Measurements from ENCODE around the gene ADAM11. TPM values are rescaled to one million over a fixed set of nuclear protein-coding genes. Genes with fewer than 3 reads are reported as not detected.

ADAM11 gene
- total RNA-seq, result 0.19 and 0.36 TPM in 2 replicates

GRCh38 chr17:44758414-44759085 is at the start of gene ADAM11:
TSS of gene ADAM11 (plus strand) at chr17:44758988. CDS start at chr17:44759200, 212 bp downstream.

GRCh38 chr17:44829523-44830358 is 71.0 kb downstream of the ADAM11 start, which contains the start of gene GJC1:
TSS of gene GJC1 (minus strand) at chr17:44830287. CDS start at chr17:44805817, 24,470 bp downstream.

Other genes starting within 250 kb of the ADAM11 start
- 0.54 and 1.7 TPM in 2 replicates for gene FZD2, start 201.5 kb upstream of the ADAM11 start, total RNA-seq
- under 0.01 TPM in 1 of 2 replicates, not detected in the other for gene MEIOC, start 102.5 kb upstream of the ADAM11 start, total RNA-seq
- gene CCDC43, start 69.2 kb upstream of the ADAM11 start, total RNA-seq, result 39.2 and 41.0 TPM in 2 replicates
- 3.3 and 4.3 TPM in 2 replicates for gene DBF4B, start 50.3 kb upstream of the ADAM11 start, total RNA-seq
- 7.0 and 7.8 TPM in 2 replicates for gene GJC1, start 71.3 kb downstream of the ADAM11 start, total RNA-seq
- gene HIGD1B, start 88.9 kb downstream of the ADAM11 start, total RNA-seq, result not detected in 2 replicates
- 176 and 188 TPM in 2 replicates for gene EFTUD2, start 140.5 kb downstream of the ADAM11 start, total RNA-seq
- gene GFAP, start 156.5 kb downstream of the ADAM11 start, total RNA-seq, result 0.38 and 0.54 TPM in 2 replicates
- 1.7 and 3.1 TPM in 2 replicates for gene KIF18B, start 188.8 kb downstream of the ADAM11 start, total RNA-seq
- 0.09 TPM in 1 of 2 replicates, not detected in the other for gene C1QL1, start 209.3 kb downstream of the ADAM11 start, total RNA-seq

All from endothelial cell of coronary artery (primary cell).